ENCODE measurements around the gene FOXL1.

GRCh38 chr16:86628614-86629013, 50.3 kb downstream of the FOXL1 start:
- TF ChIP-seq, protein P1, sequence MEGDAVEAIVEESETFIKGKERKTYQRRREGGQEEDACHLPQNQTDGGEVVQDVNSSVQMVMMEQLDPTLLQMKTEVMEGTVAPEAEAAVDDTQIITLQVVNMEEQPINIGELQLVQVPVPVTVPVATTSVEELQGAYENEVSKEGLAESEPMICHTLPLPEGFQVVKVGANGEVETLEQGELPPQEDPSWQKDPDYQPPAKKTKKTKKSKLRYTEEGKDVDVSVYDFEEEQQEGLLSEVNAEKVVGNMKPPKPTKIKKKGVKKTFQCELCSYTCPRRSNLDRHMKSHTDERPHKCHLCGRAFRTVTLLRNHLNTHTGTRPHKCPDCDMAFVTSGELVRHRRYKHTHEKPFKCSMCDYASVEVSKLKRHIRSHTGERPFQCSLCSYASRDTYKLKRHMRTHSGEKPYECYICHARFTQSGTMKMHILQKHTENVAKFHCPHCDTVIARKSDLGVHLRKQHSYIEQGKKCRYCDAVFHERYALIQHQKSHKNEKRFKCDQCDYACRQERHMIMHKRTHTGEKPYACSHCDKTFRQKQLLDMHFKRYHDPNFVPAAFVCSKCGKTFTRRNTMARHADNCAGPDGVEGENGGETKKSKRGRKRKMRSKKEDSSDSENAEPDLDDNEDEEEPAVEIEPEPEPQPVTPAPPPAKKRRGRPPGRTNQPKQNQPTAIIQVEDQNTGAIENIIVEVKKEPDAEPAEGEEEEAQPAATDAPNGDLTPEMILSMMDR (IDR thresholded peaks at IDR 0.05), result no peak
- TF ChIP-seq POLR2A (IDR thresholded peaks at IDR 0.05) (no peak), POLR2AphosphoS5 (IDR thresholded peaks at IDR 0.05) (no peak)

All from sigmoid colon (tissue), 4 donors.